ENCODE data around the gene NCAPG2.
A peak's percentile ranks its signal among the peaks of the same experiment; 100 is the strongest.

The NCAPG2 gene

DNA sequence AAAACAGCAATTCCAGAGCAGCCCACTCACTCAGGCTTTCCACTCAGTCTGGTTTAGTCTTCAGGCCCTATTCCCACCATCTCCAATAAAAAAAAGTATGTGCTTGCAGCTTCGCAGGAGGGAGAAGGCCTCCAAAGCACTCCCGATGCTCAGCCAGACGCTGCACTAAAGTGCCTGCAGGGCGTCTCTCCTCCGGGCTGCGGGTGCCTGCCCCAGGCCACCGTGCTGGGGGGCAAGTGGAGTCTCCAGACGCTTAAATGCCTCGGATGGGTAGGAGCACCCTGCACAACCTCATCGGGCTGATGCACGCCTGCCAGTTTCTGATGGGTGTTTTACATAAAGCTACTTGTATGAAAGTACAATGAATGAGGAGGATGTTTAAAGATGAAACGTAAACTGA lies 31.3 kb upstream of the NCAPG2 start:
- DNase-seq (ENCODE audit: low read depth in 2 of 2) = no peak
- TF ChIP-seq CTCF (IDR thresholded peaks at IDR 0.05; ENCODE audit: low read depth, low read length) = no peak
- H3K4me3 ChIP-seq (replicated peaks in 1 of 2; ENCODE audit: low read depth in 2 of 2, low read length in 2 of 2) = no peak overlapping the region

GRCh38 chr7:158734861-158735260 lies 30.3 kb upstream of the NCAPG2 start:
- no peak for TF ChIP-seq CTCF (IDR thresholded peaks at IDR 0.05; ENCODE audit: low read depth, low read length)
- DNase-seq (ENCODE audit: low read depth in 2 of 2) = peak; percentile 31 to 76
- H3K4me3 ChIP-seq (replicated peaks in 1 of 2; ENCODE audit: low read depth in 2 of 2, low read length in 2 of 2) = no peak overlapping the region

DNA sequence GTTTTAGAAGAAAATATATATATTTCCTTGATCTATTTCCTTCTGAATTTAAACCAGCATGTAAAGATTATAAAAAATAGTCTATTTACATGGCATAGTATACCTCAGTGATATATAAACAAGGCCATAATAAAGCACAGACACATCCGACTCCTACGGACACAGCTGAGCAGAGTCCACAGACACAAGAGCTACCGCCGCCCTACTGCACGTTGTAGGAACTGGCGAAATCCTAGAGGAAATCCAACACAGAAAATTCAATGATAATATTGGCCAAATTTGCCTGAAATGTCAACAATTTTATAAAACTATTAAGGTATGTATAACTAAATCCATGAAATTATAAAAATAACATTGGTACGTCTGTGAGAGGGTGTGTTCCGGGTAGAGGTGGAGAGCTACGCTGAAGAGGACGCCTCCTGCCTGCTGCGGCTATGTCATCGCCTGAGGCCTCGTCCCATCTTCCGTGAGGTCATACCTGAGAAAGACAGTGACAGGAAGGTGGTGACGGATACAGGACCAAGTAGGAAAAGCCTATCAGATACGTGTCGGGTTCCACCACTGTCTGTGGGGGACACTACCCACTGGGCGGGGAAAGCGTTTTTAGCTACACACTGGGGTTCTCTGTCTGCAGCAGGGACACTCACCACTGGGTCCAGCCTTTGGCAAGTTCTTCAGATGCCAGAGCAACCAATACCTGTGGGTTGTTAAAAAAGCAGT lies 29.3 kb upstream of the NCAPG2 start:
- no peak for DNase-seq (ENCODE audit: low read depth in 2 of 2)
- TF ChIP-seq CTCF (IDR thresholded peaks at IDR 0.05; ENCODE audit: low read depth, low read length) = no peak

GRCh38 chr7:158733220-158733519 lies 28.6 kb upstream of the NCAPG2 start:
- TF ChIP-seq CTCF (IDR thresholded peaks at IDR 0.05; ENCODE audit: low read depth, low read length) = no peak

More for the DNA sequence above, 29.3 kb upstream of the NCAPG2 start:
- no peak overlapping the region for H3K4me3 ChIP-seq (replicated peaks in 1 of 2; ENCODE audit: low read depth in 2 of 2, low read length in 2 of 2)

GRCh38 chr7:158732494-158733219 lies 28.1 kb upstream of the NCAPG2 start:
- no peak for DNase-seq (ENCODE audit: low read depth in 2 of 2)
- no peak for TF ChIP-seq CTCF (IDR thresholded peaks at IDR 0.05; ENCODE audit: low read depth, low read length)
- H3K4me3 ChIP-seq (replicated peaks in 1 of 2; ENCODE audit: low read depth in 2 of 2, low read length in 2 of 2) = no peak overlapping the region

More at GRCh38 chr7:158733220-158733519, 28.6 kb upstream of the NCAPG2 start:
- H3K4me3 ChIP-seq (replicated peaks in 1 of 2; ENCODE audit: low read depth in 2 of 2, low read length in 2 of 2) = no peak overlapping the region
- DNase-seq (ENCODE audit: low read depth in 2 of 2) = no peak

GRCh38 chr7:158731761-158732160 lies 27.2 kb upstream of the NCAPG2 start:
- no peak for TF ChIP-seq CTCF (IDR thresholded peaks at IDR 0.05; ENCODE audit: low read depth, low read length)
- DNase-seq (ENCODE audit: low read depth in 2 of 2) = no peak
- no peak overlapping the region for H3K4me3 ChIP-seq (replicated peaks in 1 of 2; ENCODE audit: low read depth in 2 of 2, low read length in 2 of 2)

Data from cardiac fibroblast (primary cell).